ENCODE measurements around the gene TMEM69.
"Not testable (repeated sequence)": the region's sequence is repeated elsewhere in the genome, so short reads cannot be mapped to it uniquely, and the experiment has no call there.

Gene TMEM69

GRCh38 chr1:45669379-45669778 is 18.6 kb upstream of the TMEM69 start:
- DNase-seq (ENCODE audit: low spot score in 2 of 2), result no peak
- H3K9me3 Mint-ChIP-seq, result no peaks in the 10 kb centered on the region

GRCh38 chr1:45669859-45670655 is 17.9 kb upstream of the TMEM69 start:
- Mint-ChIP-seq H3K4me1 (peaks cover 54% of the 10 kb centered on the region), H3K36me3 (peaks cover 21% of the 10 kb centered on the region), H3K4me3 (no peak overlapping the region), H3K27ac (peak overlapping the region; percentile 37), H3K9me3 (no peaks in the 10 kb centered on the region)
- ATAC-seq (no peak), DNase-seq (ENCODE audit: low spot score in 2 of 2) (no peak)

More at GRCh38 chr1:45669379-45669778, 18.6 kb upstream of the TMEM69 start:
- Mint-ChIP-seq H3K4me3 (no peak overlapping the region), H3K27ac (peak overlapping the region; percentile 37), H3K36me3 (peaks cover 14% of the 10 kb centered on the region), H3K4me1 (peaks cover 47% of the 10 kb centered on the region)
- no peak for ATAC-seq

GRCh38 chr1:45673956-45674355 is 14.0 kb upstream of the TMEM69 start:
- DNase-seq (ENCODE audit: low spot score in 2 of 2) (no peak), ATAC-seq (no peak)
- Mint-ChIP-seq H3K9me3 (no peaks in the 10 kb centered on the region), H3K4me1 (peaks cover 60% of the 10 kb centered on the region), H3K36me3 (peaks cover 21% of the 10 kb centered on the region), H3K27ac (peak overlapping the region; percentile 11), H3K4me3 (no peak overlapping the region)

GRCh38 chr1:45674478-45674877 is 13.5 kb upstream of the TMEM69 start:
- H3K9me3 Mint-ChIP-seq, result no peaks in the 10 kb centered on the region
- no peak for DNase-seq (ENCODE audit: low spot score in 2 of 2)
- ATAC-seq, result no peak
- peaks cover 21% of the 10 kb centered on the region for H3K36me3 Mint-ChIP-seq
- no peak overlapping the region for H3K4me3 Mint-ChIP-seq
- H3K27ac Mint-ChIP-seq, result no peak overlapping the region
- H3K4me1 Mint-ChIP-seq, result peaks cover 65% of the 10 kb centered on the region

- H3K27ac Mint-ChIP-seq; ATAC-seq; H3K9me3 Mint-ChIP-seq; H3K4me3 Mint-ChIP-seq; DNase-seq (ENCODE audit: low spot score in 2 of 2): not testable (repeated sequence)
- peaks cover 69% of the 10 kb centered on the region for H3K4me1 Mint-ChIP-seq
- peaks cover 21% of the 10 kb centered on the region for H3K36me3 Mint-ChIP-seq
Observed at GRCh38 chr1:45676553-45676952, 11.4 kb upstream of the TMEM69 start.

GRCh38 chr1:45677751-45678245 is 10.2 kb upstream of the TMEM69 start:
- Mint-ChIP-seq H3K9me3 (no peaks in the 10 kb centered on the region), H3K27ac (no peak overlapping the region), H3K36me3 (peaks cover 21% of the 10 kb centered on the region), H3K4me3 (no peak overlapping the region), H3K4me1 (peaks cover 65% of the 10 kb centered on the region)
- no peak for ATAC-seq
- DNase-seq (ENCODE audit: low spot score in 2 of 2), result no peak

GRCh38 chr1:45678489-45678888 is 9.5 kb upstream of the TMEM69 start:
- ATAC-seq (no peak), DNase-seq (ENCODE audit: low spot score in 2 of 2) (no peak)
- no peaks in the 10 kb centered on the region for H3K9me3 Mint-ChIP-seq
- H3K4me3 Mint-ChIP-seq, result no peak overlapping the region
- H3K27ac Mint-ChIP-seq, result peak overlapping the region; percentile 52
- peaks cover 63% of the 10 kb centered on the region for H3K4me1 Mint-ChIP-seq
- H3K36me3 Mint-ChIP-seq, result peaks cover 21% of the 10 kb centered on the region

- Mint-ChIP-seq H3K4me1 (peaks cover 58% of the 10 kb centered on the region), H3K9me3 (no peaks in the 10 kb centered on the region), H3K27ac (peak overlapping the region; percentile 52), H3K36me3 (peaks cover 25% of the 10 kb centered on the region), H3K4me3 (no peak overlapping the region)
- no peak for ATAC-seq
- DNase-seq (ENCODE audit: low spot score in 2 of 2), result no peak
Observed at GRCh38 chr1:45679123-45679522, 8.9 kb upstream of the TMEM69 start.

GRCh38 chr1:45682942-45683341 is 5.0 kb upstream of the TMEM69 start:
- H3K4me1 Mint-ChIP-seq, result peaks cover 59% of the 10 kb centered on the region
- H3K9me3 Mint-ChIP-seq, result no peaks in the 10 kb centered on the region
- H3K4me3 Mint-ChIP-seq, result no peak overlapping the region
- peaks cover 48% of the 10 kb centered on the region for H3K36me3 Mint-ChIP-seq
- no peak overlapping the region for H3K27ac Mint-ChIP-seq
- ATAC-seq (no peak), DNase-seq (ENCODE audit: low spot score in 2 of 2) (no peak)

- Mint-ChIP-seq H3K36me3 (peaks cover 59% of the 10 kb centered on the region), H3K4me1 (peaks cover 50% of the 10 kb centered on the region), H3K9me3 (no peaks in the 10 kb centered on the region), H3K27ac (no peak overlapping the region), H3K4me3 (peak overlapping the region; percentile 100)
- DNase-seq (ENCODE audit: low spot score in 2 of 2) (no peak), ATAC-seq (no peak)
Observed at GRCh38 chr1:45684402-45684801, 3.6 kb upstream of the TMEM69 start.

GRCh38 chr1:45685308-45686014 is 2.5 kb upstream of the TMEM69 start:
- peaks cover 45% of the 10 kb centered on the region for H3K4me1 Mint-ChIP-seq
- no peak for DNase-seq (ENCODE audit: low spot score in 2 of 2)
- H3K4me3 Mint-ChIP-seq, result peak overlapping the region; percentile 100
- no peaks in the 10 kb centered on the region for H3K9me3 Mint-ChIP-seq
- H3K36me3 Mint-ChIP-seq, result peaks cover 70% of the 10 kb centered on the region
- H3K27ac Mint-ChIP-seq, result peak overlapping the region; percentile 99
- no peak for ATAC-seq

- ATAC-seq (peak; percentile 2), DNase-seq (ENCODE audit: low spot score in 2 of 2) (no peak)
- H3K36me3 Mint-ChIP-seq, result peaks cover 72% of the 10 kb centered on the region
- H3K4me1 Mint-ChIP-seq, result peaks cover 42% of the 10 kb centered on the region
- peak overlapping the region; percentile 100 for H3K4me3 Mint-ChIP-seq
- peak overlapping the region; percentile 99 for H3K27ac Mint-ChIP-seq
- no peaks in the 10 kb centered on the region for H3K9me3 Mint-ChIP-seq
Observed at GRCh38 chr1:45686015-45686287, 2.0 kb upstream of the TMEM69 start.

- DNase-seq (ENCODE audit: low spot score in 2 of 2), result peak; percentile 93 to 99
- H3K36me3 Mint-ChIP-seq, result peaks cover 72% of the 10 kb centered on the region
Observed at GRCh38 chr1:45686288-45687013, 1.5 kb upstream of the TMEM69 start, which contains the start of gene GPBP1L1. GPBP1L1 (minus strand) TSS chr1:45686533; CDS start chr1:45659087, 27,446 bp downstream.

GRCh38 chr1:45687014-45687753 is 797 bp upstream of the TMEM69 start:
- H3K9me3 Mint-ChIP-seq, result no peaks in the 10 kb centered on the region
- peaks cover 42% of the 10 kb centered on the region for H3K4me1 Mint-ChIP-seq
- H3K4me3 Mint-ChIP-seq, result peak overlapping the region; percentile 100
- peak; percentile 81 to 95 for DNase-seq (ENCODE audit: low spot score in 2 of 2)
- H3K36me3 Mint-ChIP-seq, result peaks cover 79% of the 10 kb centered on the region
- ATAC-seq, result peak; percentile 92
- H3K27ac Mint-ChIP-seq, result peak overlapping the region; percentile 99

More at GRCh38 chr1:45686288-45687013, 1.5 kb upstream of the TMEM69 start, which contains the start of gene GPBP1L1:
- peak; percentile 82 for ATAC-seq
- peak within 1 kb of the TSS; percentile 100 for H3K4me3 Mint-ChIP-seq
- no peaks in the 10 kb centered on the region for H3K9me3 Mint-ChIP-seq
- peaks cover 42% of the 10 kb centered on the region for H3K4me1 Mint-ChIP-seq
- peak within 1 kb of the TSS; percentile 99 for H3K27ac Mint-ChIP-seq
